Mesendoderm (in vitro differentiated cells): ENCODE measurements around the gene AFAP1L2.

Source experiments
- DNase-seq: peaks from one replicate; pipeline ENCODE4 v3.0.0; 2013
- H2AK5ac ChIP-seq: 2 replicates; pipeline ENCODE4 v1.6.1; 2013; ENCODE audit warnings: low read length, inconsistent platforms
- H2BK120ac ChIP-seq: 2 replicates; pipeline ENCODE4 v1.6.1; 2013; ENCODE audit warnings: low read depth, mild to moderate bottlenecking, low read length, moderate library complexity, mixed read lengths
- H2BK15ac ChIP-seq: replicated peaks from 2 replicates; pipeline ENCODE4 v1.6.1; 2013; ENCODE audit warnings: low read depth, mild to moderate bottlenecking, moderate library complexity
- H2BK5ac ChIP-seq: 2 replicates; pipeline ENCODE4 v1.6.1; 2013; ENCODE audit warnings: low read length, inconsistent platforms
- H3K18ac ChIP-seq: 2 replicates; pipeline ENCODE4 v1.6.1; 2013; ENCODE audit warnings: mild to moderate bottlenecking, low read length, mixed read lengths
- H3K23ac ChIP-seq: one replicate; pipeline ENCODE4 v1.6.1; 2013; ENCODE audit warnings: low read length
- H3K27ac ChIP-seq: 2 replicates; pipeline ENCODE4 v1.5.1; 2013; ENCODE audit warnings: low read depth, mild to moderate bottlenecking, inconsistent platforms, low read length, moderate library complexity
- H3K27me3 ChIP-seq: 2 replicates; pipeline ENCODE4 v1.6.1; 2013; ENCODE audit warnings: low read length, control low read depth, mild to moderate bottlenecking, inconsistent platforms; ENCODE audit not compliant: insufficient read depth, poor library complexity
- H3K36me3 ChIP-seq: 2 replicates; pipeline ENCODE4 v1.6.1; 2013; ENCODE audit warnings: low read length, inconsistent platforms; ENCODE audit not compliant: control insufficient read depth, insufficient read depth
- H3K4ac ChIP-seq: one replicate; pipeline ENCODE4 v1.6.1; 2013; ENCODE audit warnings: low read depth, mild to moderate bottlenecking, low read length, moderate library complexity
- H3K4me1 ChIP-seq: 2 replicates; pipeline ENCODE4 v1.6.1; 2013; ENCODE audit warnings: low read depth, low read length, inconsistent platforms; ENCODE audit not compliant: control insufficient read depth
- H3K4me2 ChIP-seq: 2 replicates; pipeline ENCODE4 v1.6.1; 2013; ENCODE audit warnings: low read length
- H3K4me3 ChIP-seq: 2 replicates; pipeline ENCODE4 v1.5.1; 2013; ENCODE audit warnings: mild to moderate bottlenecking, low read length
- H3K56ac ChIP-seq: one replicate; pipeline ENCODE4 v1.6.1; 2013; ENCODE audit warnings: low read length
- H3K79me1 ChIP-seq: 2 replicates; pipeline ENCODE4 v1.6.1; 2013; ENCODE audit warnings: low read length, inconsistent platforms
- H3K79me2 ChIP-seq: 2 replicates; pipeline ENCODE4 v1.6.1; 2013; ENCODE audit warnings: mild to moderate bottlenecking, low read length; ENCODE audit not compliant: control insufficient read depth, insufficient read depth
- H3K9ac ChIP-seq: 2 replicates; pipeline ENCODE4 v1.6.1; 2013; ENCODE audit warnings: low read length, inconsistent platforms
- H4K5ac ChIP-seq: one replicate; pipeline ENCODE4 v1.6.1; 2013; ENCODE audit warnings: low read length
- H4K8ac ChIP-seq: one replicate; pipeline ENCODE4 v1.6.1; 2013; ENCODE audit warnings: low read depth, mild to moderate bottlenecking, control low read depth, low read length, moderate library complexity
- WGBS: extraction: QIAGEN DNeasy Blood & Tissue Kit; methylation state at CpG from one replicate; pipeline ENCODE4 v1.1.7; 2013; ENCODE audit warnings: low lambda C conversion rate, missing lambda C conversion rate; ENCODE audit not compliant: insufficient coverage; ENCODE audit errors: extremely low coverage; 5-methylcytosine and 5-hydroxymethylcytosine counted together

Gene AFAP1L2

DNA sequence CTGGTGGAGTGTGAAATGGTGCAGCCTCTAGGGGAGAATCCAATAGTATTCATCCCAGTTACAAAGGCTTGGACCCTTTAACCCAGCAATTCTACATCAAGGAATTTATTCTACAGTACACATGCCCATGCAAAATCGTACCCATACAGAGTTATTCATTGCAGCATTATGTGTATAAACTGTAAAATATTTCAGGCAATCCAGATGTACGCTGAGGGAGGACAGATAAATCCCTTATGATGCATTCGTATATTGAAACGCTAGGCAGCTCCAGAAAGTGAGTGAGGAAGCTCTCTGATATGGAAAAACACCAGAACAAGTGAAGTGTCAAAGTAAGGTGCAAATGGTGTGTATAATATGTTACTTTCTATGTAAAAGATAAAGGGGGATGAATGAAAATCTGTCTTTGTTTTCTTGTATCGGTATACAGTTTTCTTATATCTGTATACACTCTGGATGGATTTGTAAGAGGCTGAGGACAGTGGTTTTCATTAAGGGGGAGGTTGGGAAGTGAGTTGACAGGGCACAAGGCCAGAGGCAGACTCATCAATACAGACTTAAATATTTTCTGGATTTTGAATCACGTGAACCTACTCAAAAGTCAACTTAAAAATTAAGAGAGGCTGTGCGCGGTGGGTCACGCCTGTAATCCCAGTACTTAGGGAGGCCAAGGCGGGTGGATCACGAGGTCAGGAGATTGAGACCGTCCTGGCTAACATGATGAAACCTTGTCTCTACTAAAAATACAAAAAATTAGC is 148.1 kb downstream of the AFAP1L2 start:
- H4K5ac ChIP-seq: no peak overlapping the region
- H3K79me2 ChIP-seq: no peaks in the 10 kb centered on the region
- H3K4me1 ChIP-seq: no peaks in the 10 kb centered on the region
- H3K27ac ChIP-seq: no peak overlapping the region
- no peaks in the 10 kb centered on the region for H3K36me3 ChIP-seq
- H2BK5ac ChIP-seq: no peak overlapping the region
- H3K4me2 ChIP-seq: no peak overlapping the region
- no peak overlapping the region for H3K56ac ChIP-seq
- H3K18ac ChIP-seq: no peak overlapping the region
- H3K9ac ChIP-seq: no peak overlapping the region
- H2BK15ac ChIP-seq: no peak overlapping the region
- H3K4me3 ChIP-seq: no peak overlapping the region
- no peaks in the 10 kb centered on the region for H3K27me3 ChIP-seq
- H3K4ac ChIP-seq: no peak overlapping the region
- no CpG with 5 or more reads among the region's 12 CpGs for WGBS
- no peak overlapping the region for H2BK120ac ChIP-seq
- H4K8ac ChIP-seq: no peak overlapping the region
- H2AK5ac ChIP-seq: no peak overlapping the region
- H3K79me1 ChIP-seq: no peaks in the 10 kb centered on the region
- DNase-seq: no peak
- H3K23ac ChIP-seq: no peak overlapping the region

DNA sequence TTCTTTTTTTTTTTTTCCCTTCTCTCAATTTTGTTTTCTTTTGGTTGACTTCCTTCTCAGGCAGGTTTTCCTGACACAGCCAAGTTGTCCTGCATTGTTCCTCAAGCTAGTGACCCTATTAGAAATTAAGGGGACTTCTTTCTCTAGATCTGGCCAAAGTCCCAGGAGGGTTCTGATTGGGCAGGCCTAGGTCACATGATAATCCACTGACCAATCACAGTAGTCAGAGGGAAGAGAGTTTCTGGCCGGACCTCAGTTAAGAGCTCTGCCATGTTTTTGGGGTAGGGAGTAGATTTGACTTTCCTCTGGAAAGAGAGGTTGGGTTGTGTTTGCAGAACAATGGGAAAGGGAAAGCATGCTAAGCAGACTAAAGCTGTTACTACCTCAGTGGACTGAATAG is 149.1 kb downstream of the AFAP1L2 start:
- no peaks in the 10 kb centered on the region for H3K4me1 ChIP-seq
- H3K79me2 ChIP-seq: no peaks in the 10 kb centered on the region
- H2BK15ac ChIP-seq: no peak overlapping the region

DNA sequence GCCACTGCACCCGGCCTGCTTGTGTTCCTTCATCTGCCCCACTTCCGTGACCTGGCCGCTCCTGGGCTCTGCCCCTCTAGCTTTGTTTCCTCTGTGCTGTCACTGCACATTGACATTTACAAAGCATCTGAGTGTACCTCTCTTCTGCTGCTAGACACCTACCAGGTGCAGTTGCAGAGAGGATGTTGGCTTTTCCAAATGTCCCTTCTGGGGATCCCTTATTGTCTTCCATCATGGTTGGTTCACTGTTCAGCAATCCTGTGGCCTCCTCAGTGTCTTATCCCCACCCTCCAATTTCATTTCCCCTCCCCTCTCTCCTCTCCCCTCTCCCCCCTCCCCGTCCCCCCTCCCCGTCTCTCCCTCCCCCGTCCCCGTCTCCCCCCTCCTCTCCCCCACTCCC is 151.4 kb downstream of the AFAP1L2 start:
- no peak overlapping the region for H3K4ac ChIP-seq
- H2BK120ac ChIP-seq: no peak overlapping the region
- WGBS: no CpG with 5 or more reads among the region's 7 CpGs
- H4K5ac ChIP-seq: no peak overlapping the region
- no peak overlapping the region for H4K8ac ChIP-seq
- no peak overlapping the region for H3K4me3 ChIP-seq
- H3K79me2 ChIP-seq: no peaks in the 10 kb centered on the region
- no peak overlapping the region for H2BK5ac ChIP-seq
- no peak for DNase-seq
- no peak overlapping the region for H3K9ac ChIP-seq
- no peak overlapping the region for H3K4me2 ChIP-seq
- H3K23ac ChIP-seq: no peak overlapping the region
- H2AK5ac ChIP-seq: no peak overlapping the region
- no peaks in the 10 kb centered on the region for H3K36me3 ChIP-seq
- no peak overlapping the region for H3K56ac ChIP-seq
- H3K4me1 ChIP-seq: no peaks in the 10 kb centered on the region
- H2BK15ac ChIP-seq: no peak overlapping the region
- no peak overlapping the region for H3K27ac ChIP-seq
- no peaks in the 10 kb centered on the region for H3K27me3 ChIP-seq
- no peak overlapping the region for H3K18ac ChIP-seq
- H3K79me1 ChIP-seq: no peaks in the 10 kb centered on the region

More for the DNA sequence above, 149.1 kb downstream of the AFAP1L2 start:
- no peak overlapping the region for H3K4ac ChIP-seq
- H2BK120ac ChIP-seq: no peak overlapping the region
- no peak overlapping the region for H3K23ac ChIP-seq
- no peaks in the 10 kb centered on the region for H3K36me3 ChIP-seq
- DNase-seq: no peak
- H4K8ac ChIP-seq: no peak overlapping the region
- H3K27me3 ChIP-seq: no peaks in the 10 kb centered on the region
- H3K9ac ChIP-seq: no peak overlapping the region
- no peak overlapping the region for H4K5ac ChIP-seq
- no peak overlapping the region for H3K18ac ChIP-seq
- H3K56ac ChIP-seq: no peak overlapping the region
- no peaks in the 10 kb centered on the region for H3K79me1 ChIP-seq
- H2AK5ac ChIP-seq: no peak overlapping the region
- H3K4me2 ChIP-seq: no peak overlapping the region
- H3K27ac ChIP-seq: no peak overlapping the region
- no peak overlapping the region for H2BK5ac ChIP-seq
- WGBS: no CpG with 5 or more reads among the region's 1 CpG
- H3K4me3 ChIP-seq: no peak overlapping the region

DNA sequence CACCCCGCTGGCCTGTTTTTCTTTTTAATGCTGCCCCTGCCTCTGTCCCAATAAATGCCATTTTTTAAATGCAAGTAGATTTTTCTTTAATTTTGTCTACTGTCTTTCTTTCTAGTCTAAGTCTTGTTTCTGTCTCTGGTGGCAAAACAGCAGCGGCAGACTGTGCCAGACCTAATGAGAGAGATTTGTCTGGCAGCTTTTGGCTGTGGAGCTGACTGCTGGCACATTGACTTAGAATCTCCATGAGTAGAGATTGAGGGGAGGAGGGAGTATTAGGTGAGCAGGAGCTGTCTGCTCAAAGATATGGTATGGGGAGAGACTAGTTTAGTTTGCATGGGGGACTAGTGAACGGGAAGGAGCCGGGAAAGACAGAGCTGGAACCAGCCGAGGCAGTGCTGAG is 152.2 kb downstream of the AFAP1L2 start:
- no peak overlapping the region for H3K18ac ChIP-seq
- H3K27ac ChIP-seq: no peak overlapping the region
- no peaks in the 10 kb centered on the region for H3K27me3 ChIP-seq
- no peak overlapping the region for H2BK15ac ChIP-seq
- WGBS: no CpG with 5 or more reads among the region's 5 CpGs
- no peak overlapping the region for H3K9ac ChIP-seq
- H3K56ac ChIP-seq: no peak overlapping the region
- no peaks in the 10 kb centered on the region for H3K36me3 ChIP-seq
- no peak overlapping the region for H2BK5ac ChIP-seq
- H3K79me2 ChIP-seq: no peaks in the 10 kb centered on the region
- no peak overlapping the region for H3K4ac ChIP-seq
- no peak for DNase-seq
- H3K23ac ChIP-seq: no peak overlapping the region
- H3K4me1 ChIP-seq: no peaks in the 10 kb centered on the region
- no peak overlapping the region for H4K8ac ChIP-seq
- H3K4me2 ChIP-seq: no peak overlapping the region
- H3K79me1 ChIP-seq: no peaks in the 10 kb centered on the region
- no peak overlapping the region for H3K4me3 ChIP-seq
- no peak overlapping the region for H4K5ac ChIP-seq
- no peak overlapping the region for H2BK120ac ChIP-seq
- H2AK5ac ChIP-seq: no peak overlapping the region

DNA sequence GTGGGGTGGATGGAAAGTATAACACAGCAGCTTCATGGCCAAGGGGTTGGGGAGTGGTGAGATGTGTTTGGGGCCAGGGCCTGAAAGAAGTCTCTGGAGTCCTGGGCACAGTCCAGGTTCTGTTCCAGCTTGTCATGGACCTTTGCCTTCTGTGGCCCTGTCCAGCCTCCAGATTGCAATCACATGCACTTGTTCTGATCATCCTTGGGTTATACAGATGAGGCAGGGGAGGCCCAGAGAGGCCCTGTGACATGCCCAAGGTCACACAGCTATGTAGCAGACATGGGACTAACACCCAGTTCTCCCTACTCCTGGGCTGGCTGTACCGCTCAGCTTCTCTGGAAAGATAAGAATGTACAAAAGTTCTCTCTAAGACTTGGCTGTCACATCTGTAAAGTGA is 153.6 kb downstream of the AFAP1L2 start:
- no peaks in the 10 kb centered on the region for H3K27me3 ChIP-seq
- no peak overlapping the region for H3K4me3 ChIP-seq
- no peak overlapping the region for H2AK5ac ChIP-seq
- no peak overlapping the region for H2BK15ac ChIP-seq
- H3K27ac ChIP-seq: no peak overlapping the region
- H3K56ac ChIP-seq: no peak overlapping the region
- H3K23ac ChIP-seq: no peak overlapping the region
- H2BK5ac ChIP-seq: no peak overlapping the region
- no peaks in the 10 kb centered on the region for H3K79me1 ChIP-seq
- no peaks in the 10 kb centered on the region for H3K4me1 ChIP-seq
- WGBS: no CpG with 5 or more reads among the region's 1 CpG
- no peak overlapping the region for H4K8ac ChIP-seq
- no peak overlapping the region for H4K5ac ChIP-seq
- no peaks in the 10 kb centered on the region for H3K36me3 ChIP-seq
- H3K79me2 ChIP-seq: no peaks in the 10 kb centered on the region
- no peak overlapping the region for H3K9ac ChIP-seq
- no peak overlapping the region for H3K18ac ChIP-seq
- H3K4ac ChIP-seq: no peak overlapping the region
- DNase-seq: no peak
- no peak overlapping the region for H2BK120ac ChIP-seq
- no peak overlapping the region for H3K4me2 ChIP-seq

DNA sequence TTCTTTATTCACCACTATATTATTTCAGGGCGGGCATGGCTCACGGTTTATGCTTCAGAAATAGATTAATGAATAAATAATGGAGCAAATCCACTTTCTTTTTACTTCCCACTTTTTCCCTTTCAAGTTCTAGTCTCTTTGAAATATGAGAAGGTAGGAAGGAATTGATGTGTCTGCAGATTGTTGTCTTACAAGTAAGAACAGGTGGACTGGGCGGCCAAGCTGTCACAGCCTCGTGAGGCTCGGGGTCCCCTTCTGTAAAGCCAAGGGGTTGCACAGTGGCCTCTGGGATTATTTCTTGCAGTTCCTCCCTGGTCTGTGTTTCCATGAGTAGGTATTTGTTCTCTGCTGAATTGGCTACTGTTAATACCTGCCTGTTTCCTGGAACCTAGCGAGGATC is 154.1 kb downstream of the AFAP1L2 start:
- no peak overlapping the region for H2AK5ac ChIP-seq
- no peaks in the 10 kb centered on the region for H3K27me3 ChIP-seq
- H2BK5ac ChIP-seq: no peak overlapping the region
- no peak for DNase-seq
- H3K79me2 ChIP-seq: no peaks in the 10 kb centered on the region
- no peak overlapping the region for H3K18ac ChIP-seq
- H3K27ac ChIP-seq: no peak overlapping the region
- H3K4me1 ChIP-seq: no peaks in the 10 kb centered on the region
- no CpG with 5 or more reads among the region's 6 CpGs for whole genome bisulfite sequencing
- no peak overlapping the region for H2BK15ac ChIP-seq
- H3K79me1 ChIP-seq: no peaks in the 10 kb centered on the region
- no peak overlapping the region for H3K23ac ChIP-seq
- H3K9ac ChIP-seq: no peak overlapping the region
- no peak overlapping the region for H2BK120ac ChIP-seq
- H3K56ac ChIP-seq: no peak overlapping the region
- no peak overlapping the region for H3K4me2 ChIP-seq
- no peak overlapping the region for H3K4ac ChIP-seq
- H4K8ac ChIP-seq: no peak overlapping the region
- H3K4me3 ChIP-seq: no peak overlapping the region
- no peaks in the 10 kb centered on the region for H3K36me3 ChIP-seq
- no peak overlapping the region for H4K5ac ChIP-seq
